A673 (cell line): ENCODE measurements around the gene MYO1E. TPM values are rescaled to one million over a fixed set of nuclear protein-coding genes. Genes with fewer than 3 reads are reported as not detected.

Experiments used
- BruUV-seq: library from RNA; stranded (reverse); fragments of 400-500 nt; replicated peaks from 2 replicates; lab custom pipeline; 2021; lab: Mats Ljungman, UMichigan
- CTCF ChIA-PET: fragments of 300-600 bp; sonication (Branson Sonifier 250); formaldehyde crosslinking; loops from one replicate; lab custom pipeline; 2022; ENCODE audit warnings: antibody characterized with exemption; lab: Charles Lee
- POLR2A ChIA-PET: fragments of 300-600 bp; sonication (Branson Sonifier 250); formaldehyde crosslinking; loops from one replicate; lab custom pipeline; 2022; ENCODE audit warnings: antibody characterized with exemption; ENCODE audit not compliant: low non-redundant PET; lab: Charles Lee
- DNase-seq: peaks from one replicate; pipeline ENCODE4 v3.0.0-alpha.2; 2015; ENCODE audit warnings: low spot score
- H3K27ac ChIP-seq: fragments of 200-600 bp; sonication (generic); 2 replicates; pipeline ENCODE4 v1.5.1; 2016; ENCODE audit warnings: mixed run types, low read depth, mild to moderate bottlenecking, mixed read lengths, antibody characterized with exemption, low read length; ENCODE audit not compliant: poor library complexity, severe bottlenecking
- H3K27me3 ChIP-seq: fragments of 200-600 bp; sonication (generic); replicated peaks from 2 replicates; pipeline ENCODE4 v1.6.1; 2017; ENCODE audit warnings: mixed run types, low read depth, mild to moderate bottlenecking, mixed read lengths, antibody characterized with exemption, low read length; ENCODE audit not compliant: insufficient read depth, poor library complexity
- H3K36me3 ChIP-seq: fragments of 200-600 bp; sonication (generic); 2 replicates; pipeline ENCODE4 v1.6.1; 2016; ENCODE audit warnings: mixed run types, mild to moderate bottlenecking, mixed read lengths, antibody characterized with exemption, low read length; ENCODE audit not compliant: insufficient read depth, poor library complexity, severe bottlenecking
- H3K4me1 ChIP-seq: fragments of 200-600 bp; sonication (generic); 2 replicates; pipeline ENCODE4 v1.6.1; 2017; ENCODE audit warnings: mixed run types, mild to moderate bottlenecking, mixed read lengths, antibody characterized with exemption, low read length; ENCODE audit not compliant: insufficient read depth, poor library complexity, severe bottlenecking
- H3K4me3 ChIP-seq: fragments of 200-600 bp; sonication (generic); 2 replicates; pipeline ENCODE4 v1.5.1; 2016; ENCODE audit warnings: low read depth, mixed run types, mild to moderate bottlenecking, mixed read lengths, low read length; ENCODE audit not compliant: poor library complexity, severe bottlenecking
- H3K9me3 ChIP-seq: fragments of 200-600 bp; sonication (generic); 2 replicates; pipeline ENCODE4 v1.6.1; 2016; ENCODE audit warnings: mixed run types, low read depth, mild to moderate bottlenecking, mixed read lengths, antibody characterized with exemption, low read length; ENCODE audit not compliant: poor library complexity, severe bottlenecking
- CTCF ChIP-seq: fragments of 300-800, 200-600 bp; sonication (generic); conservative IDR thresholded peaks from 2 replicates; pipeline ENCODE4 v1.5.1; 2017; ENCODE audit warnings: low read depth, mild to moderate bottlenecking, antibody characterized with exemption, low read length, moderate library complexity, mixed read lengths
- EZH2 ChIP-seq: fragments of 200-600 bp; sonication (generic); IDR thresholded peaks from 2 replicates; pipeline ENCODE4 v1.6.1; 2017; ENCODE audit warnings: borderline replicate concordance, low read depth, mild to moderate bottlenecking, mixed read lengths, antibody characterized with exemption, low read length; ENCODE audit not compliant: poor library complexity, severe bottlenecking
- intact Hi-C: fragments of 100-400 bp; cut with micrococcal nuclease; formaldehyde crosslinking; loops from one replicate; pipeline ENCODE4 v1.10.0; 2022; ENCODE audit not compliant: unreplicated experiment
- total RNA-seq: library from RNA; stranded (reverse); gene quantifications from 2 replicates; pipeline ENCODE4 v1.2.3, GENCODE V29; 2021

The MYO1E gene
- total RNA-seq, 1 experiment from 2014 or later, result 7.9 TPM

- intact Hi-C loops, result no loop called here
- no peaks in the 10 kb centered on the region for H3K4me1 ChIP-seq
- H3K27ac ChIP-seq, result no peak overlapping the region
- H3K27me3 ChIP-seq, result no peaks in the 10 kb centered on the region
- no peaks in the 10 kb centered on the region for H3K9me3 ChIP-seq
- ChIA-PET CTCF (interaction anchor here (0.7 kb wide), 1 partner anchor 184 kb away, joined by 3 read pairs; no protein-coding TSS in a partner anchor), POLR2A (no interaction called here)
- TF ChIP-seq EZH2 (no peak), CTCF (no peak)
- no TSS peak for BruUV-seq
- no peak overlapping the region for H3K4me3 ChIP-seq
- no peaks in the 10 kb centered on the region for H3K36me3 ChIP-seq
- DNase-seq, result no peak
Measured at GRCh38 chr15:59309405-59309804, 63.3 kb downstream of the MYO1E start.

- Histone ChIP-seq H3K27ac (no peak overlapping the region), H3K27me3 (no peaks in the 10 kb centered on the region), H3K4me3 (no peak overlapping the region), H3K9me3 (no peaks in the 10 kb centered on the region), H3K36me3 (no peaks in the 10 kb centered on the region), H3K4me1 (no peaks in the 10 kb centered on the region)
- TF ChIP-seq CTCF, result no peak
- no peak for TF ChIP-seq EZH2
- ChIA-PET POLR2A (no interaction called here), CTCF (no interaction called here)
- DNase-seq, result no peak
- intact Hi-C loops, result no loop called here
- no TSS peak for BruUV-seq
Measured at GRCh38 chr15:59307165-59307537, 65.5 kb downstream of the MYO1E start.

GRCh38 chr15:59306520-59307164 is 66.0 kb downstream of the MYO1E start:
- intact Hi-C loops, result no loop called here

More at GRCh38 chr15:59306520-59307164, 66.0 kb downstream of the MYO1E start:
- Histone ChIP-seq H3K27me3 (no peaks in the 10 kb centered on the region), H3K4me3 (no peak overlapping the region), H3K9me3 (no peaks in the 10 kb centered on the region), H3K4me1 (no peaks in the 10 kb centered on the region), H3K27ac (no peak overlapping the region), H3K36me3 (no peaks in the 10 kb centered on the region)
- ChIA-PET CTCF (no interaction called here), POLR2A (no interaction called here)
- BruUV-seq, result no TSS peak
- TF ChIP-seq EZH2 (no peak), CTCF (no peak)
- no peak for DNase-seq
